Loucy (cell line): ENCODE data around the gene FETUB.

Experiments used
- EZH2phosphoT487 ChIP-seq: fragments of 200-600 bp; IDR thresholded peaks from 2 replicates; pipeline ENCODE4 v1.6.1; 2018; ENCODE audit warnings: antibody characterized with exemption, mild to moderate bottlenecking, moderate library complexity, borderline replicate concordance
- TF ChIP-seq, protein P1 (sequence below): fragments of 200-600 bp; sonication (generic); conservative IDR thresholded peaks from 2 replicates; pipeline ENCODE4 v1.5.1; 2014; ENCODE audit warnings: mild to moderate bottlenecking, antibody characterized with exemption, low read length

DNA sequence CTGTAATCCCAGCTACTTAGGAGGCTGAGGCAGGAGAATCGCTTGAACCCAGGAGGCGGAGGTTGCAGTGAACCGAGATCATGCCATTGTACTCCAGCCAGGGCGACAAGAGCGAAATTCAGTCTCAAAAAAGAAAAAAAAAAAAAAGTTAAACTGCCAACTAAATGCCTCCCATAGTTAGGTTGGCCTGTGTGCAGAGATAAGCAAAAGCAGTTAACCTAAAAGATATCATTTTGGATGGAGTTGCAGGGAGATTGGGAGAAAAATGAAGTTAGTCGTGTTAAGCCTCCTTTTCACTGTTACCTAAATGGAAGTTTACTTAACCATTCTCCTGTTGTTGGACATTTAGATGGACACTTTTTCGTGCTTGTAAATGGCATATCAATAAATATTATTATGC lies 11.4 kb upstream of the FETUB start:
- TF ChIP-seq, protein P1, sequence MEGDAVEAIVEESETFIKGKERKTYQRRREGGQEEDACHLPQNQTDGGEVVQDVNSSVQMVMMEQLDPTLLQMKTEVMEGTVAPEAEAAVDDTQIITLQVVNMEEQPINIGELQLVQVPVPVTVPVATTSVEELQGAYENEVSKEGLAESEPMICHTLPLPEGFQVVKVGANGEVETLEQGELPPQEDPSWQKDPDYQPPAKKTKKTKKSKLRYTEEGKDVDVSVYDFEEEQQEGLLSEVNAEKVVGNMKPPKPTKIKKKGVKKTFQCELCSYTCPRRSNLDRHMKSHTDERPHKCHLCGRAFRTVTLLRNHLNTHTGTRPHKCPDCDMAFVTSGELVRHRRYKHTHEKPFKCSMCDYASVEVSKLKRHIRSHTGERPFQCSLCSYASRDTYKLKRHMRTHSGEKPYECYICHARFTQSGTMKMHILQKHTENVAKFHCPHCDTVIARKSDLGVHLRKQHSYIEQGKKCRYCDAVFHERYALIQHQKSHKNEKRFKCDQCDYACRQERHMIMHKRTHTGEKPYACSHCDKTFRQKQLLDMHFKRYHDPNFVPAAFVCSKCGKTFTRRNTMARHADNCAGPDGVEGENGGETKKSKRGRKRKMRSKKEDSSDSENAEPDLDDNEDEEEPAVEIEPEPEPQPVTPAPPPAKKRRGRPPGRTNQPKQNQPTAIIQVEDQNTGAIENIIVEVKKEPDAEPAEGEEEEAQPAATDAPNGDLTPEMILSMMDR = no peak
- no peak for TF ChIP-seq EZH2phosphoT487
